Activated CD4-positive, alpha-beta T cell treated with anti-CD3 and anti-CD28 coated beads, Interleukin-2, Interleukin-4, amounts not matched to agents 100 ng/mL and 50 ng/mL, durations not matched to agents 16 hours and 8 hours (primary cell): Measurements from ENCODE around the gene RP2.

ENCODE experiments used
- DNase-seq: peaks from one replicate; pipeline ENCODE4 v3.0.0-alpha.2; 2020; ENCODE audit warnings: low spot score

RP2 gene

DNA sequence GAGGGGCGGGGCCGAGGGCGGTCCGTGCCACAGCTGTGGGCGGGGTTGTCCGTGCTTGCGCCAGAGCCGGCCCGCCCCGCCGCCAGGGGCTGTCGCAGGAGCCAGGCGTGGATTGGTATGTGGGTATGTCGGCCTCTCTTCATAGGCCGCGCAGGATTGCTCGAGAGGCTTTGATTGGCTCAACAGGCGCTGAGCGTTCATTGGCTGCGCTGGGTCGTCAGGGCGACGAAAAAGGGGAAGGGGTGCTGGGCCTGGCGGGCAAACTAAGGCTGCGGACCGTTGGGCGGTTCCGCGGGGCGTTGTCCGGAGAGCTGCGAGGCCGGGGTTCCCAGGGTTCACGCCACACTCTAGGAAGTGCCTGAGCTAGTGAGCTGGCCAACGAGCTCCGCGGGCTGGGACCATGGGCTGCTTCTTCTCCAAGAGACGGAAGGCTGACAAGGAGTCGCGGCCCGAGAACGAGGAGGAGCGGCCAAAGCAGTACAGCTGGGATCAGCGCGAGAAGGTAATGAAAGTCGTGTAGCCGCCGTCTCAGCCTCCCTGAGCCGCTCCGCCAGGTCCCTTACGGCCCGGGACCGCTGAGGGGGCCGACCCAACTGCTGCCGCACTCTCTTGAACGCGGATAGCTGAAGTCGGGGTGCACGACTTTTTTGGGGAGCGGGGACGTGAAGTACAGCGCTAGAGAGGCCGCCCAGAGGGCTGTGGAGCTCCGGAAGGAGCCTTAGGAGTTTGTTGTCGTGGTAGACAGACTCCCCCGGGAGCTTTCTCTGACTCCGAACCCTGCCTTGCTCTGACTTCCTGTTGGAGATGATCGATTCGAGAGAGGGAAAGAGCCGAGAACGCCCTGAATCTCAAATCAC lies at the start of gene RP2:
Gene RP2 (plus strand): TSS at position 343 of the 857 bp plus-strand sequence. CDS start 58 bp downstream, at position 401.
- peak; percentile 89 for DNase-seq

DNA sequence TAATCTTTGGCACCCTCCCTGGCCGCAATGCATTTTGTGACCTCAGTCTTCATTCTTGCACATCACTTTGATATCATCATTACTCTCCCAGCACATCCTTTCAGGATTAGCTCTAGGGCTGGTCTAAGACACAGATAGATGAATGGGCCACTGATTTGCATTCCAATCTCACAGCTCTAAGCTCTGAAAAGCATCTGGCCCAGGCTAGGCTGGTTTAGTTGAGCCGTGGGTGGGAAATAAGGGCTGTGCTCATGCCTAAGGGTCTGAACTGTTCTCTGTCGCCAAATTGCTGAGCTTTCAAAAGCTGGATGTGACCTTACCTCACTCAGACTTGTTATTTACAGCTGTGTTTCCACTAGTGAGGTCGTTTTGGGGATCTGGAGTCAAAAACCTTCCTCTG lies 47.9 kb upstream of the RP2 start:
- no peak for DNase-seq

DNA sequence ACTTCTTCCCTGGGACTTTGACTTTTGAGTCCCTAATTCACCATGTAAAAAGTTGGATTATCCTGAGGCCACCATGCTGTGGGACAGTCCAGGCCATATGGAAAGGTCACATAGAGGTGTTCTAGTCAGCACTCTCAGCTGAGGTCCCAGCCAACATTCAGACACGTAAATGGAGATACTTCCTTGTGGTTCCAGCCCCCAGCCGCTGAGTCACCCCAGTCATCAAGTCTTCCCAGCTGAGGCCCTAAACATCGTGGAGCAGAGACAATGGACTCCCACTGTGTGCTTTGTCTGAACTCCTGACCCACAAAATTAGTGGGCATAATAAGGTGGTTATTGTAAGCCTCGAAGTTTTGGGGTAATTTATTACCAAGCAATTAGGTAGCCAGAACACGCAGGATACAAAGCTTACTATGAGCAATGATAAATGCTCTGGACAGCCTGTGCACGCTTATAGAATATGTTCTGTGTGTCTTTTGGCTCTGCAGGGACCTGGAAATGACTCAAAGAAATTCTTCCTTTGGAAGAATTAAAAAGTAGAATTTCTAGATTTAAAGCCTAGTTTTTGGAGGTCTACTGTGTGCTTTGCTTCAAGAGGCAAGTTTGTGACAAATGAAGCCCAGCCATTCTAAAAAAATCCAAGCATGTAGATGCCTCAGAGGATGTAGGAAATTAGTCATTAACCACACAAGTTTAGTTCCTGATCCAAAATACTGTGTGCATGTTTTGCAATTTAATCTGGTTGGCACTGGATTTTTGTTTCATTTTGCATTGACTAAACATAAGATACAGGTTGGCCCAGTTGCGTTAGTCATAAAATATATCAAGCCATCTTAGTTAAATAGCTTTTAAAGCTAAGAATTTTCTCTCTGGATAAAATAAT lies 44.7 kb upstream of the RP2 start:
- DNase-seq: peak; percentile 62

DNA sequence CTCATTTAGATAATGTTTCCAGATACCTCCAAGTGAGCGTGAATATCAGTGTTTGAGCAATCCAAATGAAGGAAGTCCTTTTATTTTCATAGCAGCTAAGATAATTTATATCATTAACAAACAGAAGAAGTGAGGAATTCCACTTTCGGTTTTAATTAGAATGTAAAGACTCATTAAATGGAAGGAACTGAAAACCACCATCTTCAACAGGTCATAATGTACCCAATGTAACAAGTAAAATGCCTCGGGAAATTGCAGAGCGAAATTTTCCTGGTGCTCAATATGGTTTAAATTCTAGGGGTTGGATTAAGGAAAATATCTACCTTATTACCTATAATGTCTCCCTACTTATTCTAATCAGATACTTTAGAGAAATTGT lies 44.0 kb upstream of the RP2 start:
- no peak for DNase-seq

DNA sequence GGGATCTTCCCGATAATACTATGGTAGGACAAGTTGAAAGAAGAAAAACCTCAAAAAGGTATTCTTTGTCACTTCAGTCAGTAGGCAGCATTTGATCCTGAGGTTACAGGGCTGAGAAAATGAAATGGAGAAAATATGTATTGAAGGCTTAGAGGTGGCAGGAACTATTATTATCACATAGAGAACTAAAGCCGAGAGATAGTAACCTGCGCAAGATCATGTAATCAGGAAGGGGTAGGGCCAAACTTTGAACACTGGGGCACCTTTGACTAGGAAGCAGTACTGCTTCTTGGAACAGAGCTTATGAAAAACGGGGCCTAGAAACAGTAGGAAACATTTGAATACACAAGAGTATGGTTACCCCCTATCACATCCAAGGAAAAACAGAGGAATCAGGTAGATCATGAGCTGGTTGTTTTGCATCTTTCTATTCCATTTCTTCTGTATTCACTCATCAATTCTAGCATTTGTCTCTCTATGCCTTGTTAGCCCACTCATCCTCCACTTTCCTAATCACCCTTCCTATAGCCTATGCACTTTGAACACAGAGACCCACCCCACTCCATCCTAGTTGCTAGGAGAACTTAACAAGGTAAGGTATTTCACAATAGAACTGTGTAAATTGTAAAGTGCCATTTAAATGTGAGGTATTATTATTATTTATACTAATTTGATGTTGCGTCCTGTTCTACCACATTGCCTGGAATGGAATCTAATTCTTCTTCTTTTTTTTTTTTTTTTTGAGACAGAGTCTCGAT lies 43.3 kb upstream of the RP2 start:
- DNase-seq: no peak

DNA sequence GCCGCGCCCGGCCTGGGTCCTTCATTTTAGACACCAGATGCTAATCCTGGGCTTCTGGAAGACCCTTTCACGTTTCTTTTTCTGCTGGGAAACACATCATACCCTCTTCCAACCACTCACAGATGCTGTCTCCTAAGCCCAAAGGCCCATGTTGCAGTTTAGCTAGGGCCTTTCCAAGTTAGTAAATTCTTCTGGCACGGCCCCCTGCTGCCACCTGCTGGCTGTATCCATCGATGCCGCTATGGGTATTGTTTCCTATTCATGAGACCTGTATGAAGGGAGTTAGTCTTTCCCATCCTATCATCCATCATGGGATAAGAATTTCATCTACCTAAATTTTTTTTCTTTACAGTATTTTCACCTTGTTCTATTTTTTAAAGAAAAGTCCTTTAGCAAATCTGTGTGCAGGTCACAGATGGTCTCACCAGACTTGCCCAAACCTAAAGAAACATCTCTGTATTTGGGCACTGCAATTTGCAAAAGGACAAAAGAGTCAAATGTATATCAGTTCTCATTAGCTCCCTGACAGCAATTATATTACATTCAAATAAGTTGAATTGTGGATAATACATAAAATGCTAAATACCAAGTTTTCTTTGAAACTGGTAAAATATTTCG lies 40.2 kb upstream of the RP2 start:
- peak; percentile 73 for DNase-seq

DNA sequence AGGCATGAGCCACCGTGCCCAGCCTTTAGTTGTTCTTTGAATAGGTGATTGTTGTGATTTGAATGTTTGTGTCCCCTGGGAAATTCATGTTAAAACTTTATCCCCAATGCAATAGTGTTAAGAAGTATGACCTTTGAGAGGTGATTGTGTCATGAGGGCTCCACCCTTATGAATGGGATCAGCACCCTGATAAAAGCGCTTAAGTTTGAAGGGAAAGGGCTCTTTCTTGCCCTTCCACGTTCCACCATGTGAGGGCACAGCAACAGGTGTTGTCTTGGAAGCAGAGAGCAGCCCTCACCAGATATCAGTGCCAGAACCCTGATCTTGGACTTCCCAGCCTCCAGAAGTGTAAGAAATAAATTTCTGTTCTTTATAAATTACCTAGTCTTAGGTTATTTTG lies 33.7 kb upstream of the RP2 start:
- DNase-seq: no peak

DNA sequence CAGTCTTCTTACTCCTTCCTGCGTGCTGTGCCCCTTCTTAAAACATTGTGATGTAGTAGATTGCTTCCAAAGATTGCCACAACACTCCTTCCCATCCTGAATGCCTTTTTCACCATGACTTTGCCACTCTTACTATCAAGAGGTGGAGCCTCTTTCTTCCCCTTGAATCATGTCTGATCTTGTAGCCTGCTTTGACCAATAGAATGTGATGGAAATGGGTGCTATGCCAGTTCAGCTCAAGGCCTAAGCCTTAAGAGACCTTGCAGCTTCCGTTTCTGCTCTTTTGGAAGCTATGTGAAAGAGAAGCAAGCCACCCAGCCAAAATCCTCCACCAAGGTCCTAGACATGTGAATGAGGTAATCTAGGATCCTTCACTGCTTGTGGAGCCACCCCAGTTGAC lies 31.6 kb upstream of the RP2 start:
- DNase-seq: no peak

DNA sequence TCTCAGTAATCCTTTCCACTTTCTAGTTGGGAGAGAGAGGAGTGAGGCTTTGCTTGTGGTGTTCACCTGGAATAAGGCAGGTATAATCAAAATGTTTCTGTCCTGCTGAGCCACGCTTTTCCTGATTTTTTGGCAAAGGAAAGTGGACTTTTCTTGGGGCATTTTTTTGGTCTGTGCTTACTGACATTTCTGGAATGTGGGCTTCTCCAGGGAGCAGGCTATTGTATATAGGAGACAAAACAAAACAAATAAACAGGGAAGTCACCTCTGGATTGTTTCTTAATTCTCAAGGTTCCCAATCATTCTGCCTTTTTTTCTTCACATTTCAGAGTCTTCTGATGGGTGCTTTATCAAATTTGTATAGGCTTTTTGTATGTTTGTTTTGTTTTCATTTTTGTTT lies 25.7 kb upstream of the RP2 start:
- no peak for DNase-seq

DNA sequence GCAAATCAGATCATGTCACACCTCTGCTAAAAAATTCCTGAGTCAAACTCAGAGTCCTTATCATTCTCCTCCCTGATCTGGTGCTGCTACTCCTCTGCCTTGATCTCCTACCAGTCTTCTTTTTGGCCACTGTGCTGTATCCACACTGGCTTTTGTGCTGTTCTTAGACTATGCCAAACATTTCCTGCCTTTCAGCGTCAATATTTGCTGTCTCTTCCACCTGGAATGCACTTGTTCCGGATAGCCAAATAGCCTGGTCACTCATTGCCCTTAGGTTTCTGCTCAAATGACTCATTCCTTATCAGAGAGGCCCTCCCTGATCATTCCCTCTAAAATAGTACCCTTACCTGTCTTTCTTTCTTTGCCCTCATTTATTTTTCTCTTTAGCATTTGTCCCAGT lies 24.4 kb upstream of the RP2 start:
- no peak for DNase-seq

DNA sequence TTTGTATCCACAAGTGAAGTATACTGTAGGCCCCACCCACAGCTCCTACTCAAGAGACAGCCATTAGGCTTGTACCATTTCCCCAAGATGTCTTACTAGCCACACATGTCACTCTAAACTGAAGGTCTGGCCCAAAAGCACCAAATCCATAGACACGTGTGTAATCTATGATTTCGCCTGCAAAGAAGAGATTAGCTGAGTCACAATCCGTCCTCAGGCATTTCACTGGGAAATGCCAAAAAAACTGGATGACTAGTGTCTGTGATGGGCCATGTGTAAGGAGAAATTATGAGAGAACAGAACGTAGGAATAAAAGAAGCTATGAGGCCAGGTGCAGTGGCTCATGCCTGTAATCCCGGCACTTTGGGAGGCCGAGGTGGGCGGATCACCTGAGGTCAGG lies 21.9 kb upstream of the RP2 start:
- DNase-seq: no peak

DNA sequence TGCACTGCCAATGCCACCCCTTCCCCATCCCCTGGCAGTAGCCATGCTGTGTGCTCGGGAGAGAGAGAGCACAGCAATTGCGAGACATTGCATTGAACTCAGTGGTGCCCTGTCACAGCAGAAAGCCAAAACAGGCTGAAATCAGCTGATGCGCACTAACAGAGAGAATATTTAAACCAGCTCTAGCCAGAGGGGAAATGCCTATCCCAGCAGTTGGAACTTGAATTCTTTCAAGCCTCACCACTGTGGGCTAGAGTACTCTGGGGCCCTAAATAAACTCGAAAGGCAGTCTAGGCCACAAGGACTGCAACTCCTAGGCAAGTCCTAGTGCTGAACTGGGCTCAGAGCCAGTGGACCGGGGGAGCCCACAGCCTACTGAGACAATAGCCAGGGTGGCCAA lies 17.7 kb upstream of the RP2 start:
- DNase-seq: no peak

DNA sequence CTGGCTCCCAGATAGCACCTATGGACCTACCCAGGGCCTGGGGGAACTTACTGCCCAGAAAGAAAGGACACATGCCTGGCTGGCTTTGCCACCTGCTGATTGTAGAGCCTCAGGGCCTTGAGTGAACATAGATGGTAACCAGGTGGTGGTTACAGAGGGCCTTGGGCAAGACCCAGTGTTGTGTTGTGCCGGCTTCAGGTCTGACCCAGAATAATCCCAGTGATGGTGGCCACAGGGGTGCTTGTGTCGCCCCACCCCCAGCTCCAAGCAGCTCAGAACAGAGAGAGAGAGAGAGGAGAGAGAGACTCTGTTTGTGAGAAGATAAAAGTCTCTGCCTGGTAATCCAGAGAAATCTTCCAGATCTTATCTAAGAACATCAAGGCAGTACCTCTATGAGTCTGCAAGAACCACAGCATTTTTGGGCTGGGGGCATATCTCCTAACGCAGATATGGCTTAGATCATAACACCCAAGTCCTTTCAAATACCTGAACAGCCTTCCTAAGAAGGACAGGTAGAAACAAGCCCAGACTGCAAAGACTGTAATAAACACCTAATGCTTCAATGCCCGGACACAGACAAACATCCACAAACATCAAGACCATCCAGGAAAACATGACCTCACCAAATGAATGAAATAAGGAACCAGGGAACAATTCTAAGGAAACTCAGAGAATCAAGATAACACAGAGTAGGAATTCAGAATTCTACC lies 16.3 kb upstream of the RP2 start:
- no peak for DNase-seq

DNA sequence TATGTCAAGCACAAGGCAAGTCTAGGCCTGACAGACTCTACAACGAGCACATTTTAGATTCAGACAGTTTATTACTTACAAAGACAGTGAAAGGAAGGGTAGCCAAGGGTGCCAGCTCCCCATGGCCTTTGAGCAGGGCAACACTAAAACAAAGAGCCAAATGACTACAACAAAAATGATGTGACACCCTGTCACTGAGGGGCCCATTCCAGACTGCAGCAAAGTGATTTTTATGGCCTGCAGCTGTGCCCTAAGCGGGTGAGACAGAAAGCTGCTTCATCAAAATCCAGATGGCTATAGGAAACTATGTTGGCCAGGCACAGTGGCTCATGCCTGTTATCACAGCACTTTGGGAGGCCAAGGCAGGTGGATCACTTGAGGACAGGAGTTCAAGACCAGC lies 13.4 kb upstream of the RP2 start:
- DNase-seq: no peak

DNA sequence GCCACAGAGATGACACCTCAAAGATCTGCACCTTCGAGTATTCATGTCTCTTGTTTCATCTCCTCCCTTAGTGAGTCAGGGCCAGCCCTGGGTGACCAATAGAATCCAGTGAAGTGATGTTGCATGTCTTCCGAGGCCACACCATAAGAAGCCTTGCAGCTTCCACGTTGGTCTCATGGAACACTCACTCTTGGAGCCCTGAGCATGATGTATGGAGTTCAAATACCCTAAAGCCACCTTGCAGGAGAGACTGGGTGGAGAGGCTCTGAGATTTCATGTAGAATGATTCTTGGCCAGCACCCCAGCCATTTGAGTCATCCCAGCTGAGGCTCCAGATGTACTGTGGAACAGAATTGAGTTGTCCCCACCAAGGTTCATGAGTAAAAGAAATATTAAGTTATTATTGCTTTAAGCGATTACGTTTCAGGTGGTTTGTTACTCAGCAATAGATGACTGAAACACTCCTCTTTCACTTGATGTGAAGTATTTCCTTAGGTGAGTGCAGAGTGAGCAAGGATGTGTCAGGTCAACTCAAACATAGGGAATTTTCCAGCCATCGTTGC lies 5.0 kb upstream of the RP2 start:
- DNase-seq: peak; percentile 4

DNA sequence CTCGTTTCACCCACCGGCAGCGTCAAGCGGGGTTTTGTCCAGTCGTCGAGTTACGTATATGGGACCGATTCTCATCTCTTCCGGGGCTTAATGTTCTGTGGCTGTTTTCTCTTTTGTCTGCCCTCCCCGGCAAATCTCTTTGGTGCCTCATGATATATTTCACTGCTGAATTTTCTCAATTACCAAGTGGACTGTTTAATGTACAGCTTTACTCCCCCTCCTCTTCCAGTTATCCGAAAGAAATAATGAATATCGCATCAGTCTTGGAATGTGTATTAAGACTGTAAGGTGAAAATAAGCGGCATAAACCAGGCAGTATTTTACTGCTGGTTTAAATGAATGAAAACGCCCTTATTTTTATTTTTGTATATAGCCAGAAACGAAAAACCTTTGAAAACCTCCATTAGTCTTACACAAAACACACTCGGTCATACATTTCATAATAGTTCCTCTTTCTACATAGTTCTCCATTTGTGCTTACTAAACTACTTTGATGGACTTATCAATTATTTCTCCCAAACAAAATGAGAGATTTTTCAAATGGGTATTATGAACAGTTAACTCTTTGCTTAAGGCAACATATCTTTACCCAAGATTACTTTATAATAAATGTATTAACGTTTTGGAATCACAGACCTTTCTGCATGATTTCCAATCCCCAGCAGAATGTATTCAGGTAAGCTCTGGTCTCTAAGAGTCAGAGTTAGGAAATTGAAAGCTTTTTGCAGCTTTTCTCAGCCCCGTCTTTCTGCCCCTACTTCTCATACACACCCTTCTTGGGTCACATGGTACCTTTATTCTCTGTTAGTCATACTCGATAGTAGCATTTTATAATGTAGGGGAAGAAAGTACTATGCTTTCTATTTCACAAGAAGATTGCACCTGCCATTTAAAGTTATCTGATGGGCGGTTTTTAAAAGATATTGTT lies 979 bp downstream of the RP2 start:
- peak; percentile 28 for DNase-seq

DNA sequence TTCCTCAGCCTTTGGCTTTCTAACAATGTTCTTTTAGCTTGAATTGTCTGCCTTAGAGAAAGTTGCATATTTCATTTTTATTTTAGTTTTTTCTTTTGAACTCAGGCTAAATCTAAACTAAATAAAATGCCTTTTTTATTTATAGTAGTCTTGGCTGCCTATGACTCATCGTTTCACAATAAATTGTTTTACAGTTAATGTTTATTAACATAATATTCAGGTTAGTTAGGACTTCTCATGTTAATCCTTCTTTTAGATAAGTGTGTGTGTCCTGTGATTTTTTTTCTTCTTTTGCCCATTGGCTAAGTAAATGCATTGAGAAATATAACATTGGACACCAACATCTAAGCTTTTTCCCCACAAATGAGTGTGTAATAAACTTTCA lies 1.6 kb downstream of the RP2 start:
- DNase-seq: no peak

DNA sequence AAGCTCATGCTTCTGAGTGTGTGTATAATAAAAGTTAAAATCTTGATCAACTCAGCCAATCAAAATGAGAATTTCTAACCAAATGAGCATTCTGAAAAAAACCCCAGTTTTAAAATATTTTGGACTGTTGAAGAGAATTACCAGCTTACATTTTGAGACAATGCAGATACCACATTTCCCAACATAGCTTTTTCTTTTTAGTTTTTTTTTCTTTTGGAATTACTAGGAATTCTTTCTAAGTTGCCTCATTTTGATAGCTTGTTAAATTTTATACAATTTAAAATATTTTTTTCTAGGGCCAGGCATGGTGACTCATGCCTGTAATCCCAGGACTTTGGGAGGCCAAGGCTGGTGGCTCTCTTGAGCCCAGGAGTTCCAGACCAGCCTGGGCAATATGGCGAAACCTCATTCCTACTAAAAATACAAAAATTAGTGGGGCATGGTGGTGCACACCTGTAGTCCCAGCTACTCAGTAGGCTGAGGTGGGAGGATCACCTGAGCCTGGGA lies 2.2 kb downstream of the RP2 start:
- no peak for DNase-seq

DNA sequence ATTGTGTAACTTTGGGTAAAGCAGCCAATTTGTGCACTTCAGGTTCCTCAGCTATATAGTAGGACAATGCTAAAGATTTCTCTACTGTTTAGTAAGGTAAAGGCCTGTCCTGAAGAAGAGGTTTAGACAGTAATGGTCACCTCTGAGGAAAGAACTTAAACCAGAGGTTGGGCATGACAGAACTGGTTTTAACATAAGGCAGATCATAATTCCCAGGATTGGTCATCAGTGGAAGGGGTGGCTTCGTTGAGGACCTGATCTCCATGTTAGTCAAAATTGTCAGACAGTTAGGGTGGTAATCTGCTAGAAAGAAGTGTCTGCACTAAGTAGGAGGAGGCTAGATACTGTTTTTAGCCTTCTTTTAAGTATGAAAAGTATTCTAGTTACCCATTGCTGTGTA lies 4.1 kb downstream of the RP2 start:
- no peak for DNase-seq

DNA sequence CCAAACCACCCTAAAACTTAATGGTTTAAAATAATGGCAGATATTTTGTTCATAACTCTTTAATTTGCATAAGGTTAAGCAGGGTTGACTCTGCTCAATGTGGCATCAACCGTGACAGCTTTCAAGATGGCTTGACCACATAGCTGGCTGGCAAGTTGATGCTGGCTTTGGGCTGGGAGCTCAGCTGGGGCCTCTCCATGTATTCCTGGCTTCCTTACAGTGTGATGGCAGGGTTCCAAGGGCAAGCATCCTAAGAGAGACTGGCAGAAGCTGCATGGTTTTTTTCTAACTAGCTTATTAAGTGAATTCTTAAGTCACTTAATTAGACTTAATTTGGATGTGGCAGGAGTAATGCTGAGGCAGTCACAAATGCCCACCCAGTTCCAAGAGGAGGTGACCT lies 4.5 kb downstream of the RP2 start:
- no peak for DNase-seq
